Ascending aorta (tissue), 2 donors: ENCODE measurements around the gene ITSN1. TPM values are rescaled to one million over a fixed set of nuclear protein-coding genes. Genes with fewer than 3 reads are reported as not detected.
A peak's percentile ranks its signal among the peaks of the same experiment; 100 is the strongest.

Experiments used
- DNase-seq, 2 donors: peaks; one replicate each; pipeline ENCODE4 v3.0.0-alpha.2; 2019; ENCODE audit warnings: low spot score in 2 of 2
- H3K27ac ChIP-seq, 2 donors: fragments of 200-600 bp; sonication (generic); one replicate each; pipeline ENCODE4 v1.5.1; 2016 to 2017; ENCODE audit warnings: mild to moderate bottlenecking in 1 of 2
- H3K27me3 ChIP-seq: fragments of 200-600 bp; sonication (generic); one replicate; pipeline ENCODE4 v1.5.1; 2017
- H3K36me3 ChIP-seq, 2 donors: fragments of 200-600 bp; sonication (generic); one replicate each; pipeline ENCODE4 v1.5.1; 2016
- H3K4me1 ChIP-seq, 2 donors: fragments of 200-600 bp; sonication (generic); one replicate each; pipeline ENCODE4 v1.5.1; 2016 to 2017; ENCODE audit warnings: mild to moderate bottlenecking in 1 of 2
- H3K4me3 ChIP-seq, 2 donors: fragments of 200-600 bp; sonication (generic); one replicate each; pipeline ENCODE4 v1.5.1; 2016 to 2017; ENCODE audit warnings: mild to moderate bottlenecking in 1 of 2
- H3K9me3 ChIP-seq, 2 donors: fragments of 200-600 bp; sonication (generic); one replicate each; pipeline ENCODE4 v1.5.1; 2016
- intact Hi-C: fragments of 100-400 bp; cut with DNase I; formaldehyde crosslinking; loops from one replicate; pipeline ENCODE4 v1.15.1; 2023
- total RNA-seq: library from RNA; depleted of rRNA; stranded (reverse); fragments of >200 nt; gene quantifications from one replicate; pipeline ENCODE4 v1.1.0, GENCODE V29; 2016
- TF ChIP-seq, protein P1 (sequence below), 3 experiments: fragments of 200-600 bp in 2 of 3; fragments of 450-650 bp in 1 of 3; sonication (generic) in 2 of 3; IDR thresholded peaks; one replicate each; pipeline ENCODE4 v1.5.1; 2016 to 2019; ENCODE audit warnings: antibody characterized with exemption in 3 of 3, mild to moderate bottlenecking in 1 of 3, moderate library complexity in 1 of 3

ITSN1 gene
- total RNA-seq, 1 donor from 2014 or later = 95.0 TPM

DNA sequence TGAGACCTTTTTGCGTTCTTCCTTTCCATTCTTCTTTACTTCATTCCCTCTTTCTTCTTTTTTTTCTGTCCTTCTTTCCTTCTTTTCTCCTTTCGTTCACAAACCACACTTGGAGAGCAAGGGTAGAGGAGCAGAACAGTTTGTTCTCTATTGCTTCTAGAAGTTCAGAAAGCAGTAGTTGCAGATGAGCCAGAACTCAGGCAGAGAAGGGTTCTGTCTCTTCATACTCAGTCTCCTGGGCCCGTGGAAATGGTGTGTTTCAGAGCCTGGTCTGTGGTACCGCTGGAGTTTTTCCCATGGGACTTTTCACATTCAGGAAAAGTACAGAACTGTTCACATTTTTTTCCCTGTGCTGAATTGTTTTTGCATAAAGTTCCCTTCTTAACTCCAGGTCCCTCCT is 186.3 kb downstream of the ITSN1 start:
- Histone ChIP-seq H3K4me1 (peaks cover 14 to 38% of the 10 kb centered on the region in 2 donors), H3K36me3 (peaks cover 0 to 10% of the 10 kb centered on the region in 2 donors), H3K4me3 (peak overlapping the region in 1 of 2 donors; percentile 14), H3K27me3 (no peaks in the 10 kb centered on the region), H3K27ac (peak overlapping the region; percentile 72 to 84), H3K9me3 (no peaks in the 10 kb centered on the region)
- TF ChIP-seq, protein P1, sequence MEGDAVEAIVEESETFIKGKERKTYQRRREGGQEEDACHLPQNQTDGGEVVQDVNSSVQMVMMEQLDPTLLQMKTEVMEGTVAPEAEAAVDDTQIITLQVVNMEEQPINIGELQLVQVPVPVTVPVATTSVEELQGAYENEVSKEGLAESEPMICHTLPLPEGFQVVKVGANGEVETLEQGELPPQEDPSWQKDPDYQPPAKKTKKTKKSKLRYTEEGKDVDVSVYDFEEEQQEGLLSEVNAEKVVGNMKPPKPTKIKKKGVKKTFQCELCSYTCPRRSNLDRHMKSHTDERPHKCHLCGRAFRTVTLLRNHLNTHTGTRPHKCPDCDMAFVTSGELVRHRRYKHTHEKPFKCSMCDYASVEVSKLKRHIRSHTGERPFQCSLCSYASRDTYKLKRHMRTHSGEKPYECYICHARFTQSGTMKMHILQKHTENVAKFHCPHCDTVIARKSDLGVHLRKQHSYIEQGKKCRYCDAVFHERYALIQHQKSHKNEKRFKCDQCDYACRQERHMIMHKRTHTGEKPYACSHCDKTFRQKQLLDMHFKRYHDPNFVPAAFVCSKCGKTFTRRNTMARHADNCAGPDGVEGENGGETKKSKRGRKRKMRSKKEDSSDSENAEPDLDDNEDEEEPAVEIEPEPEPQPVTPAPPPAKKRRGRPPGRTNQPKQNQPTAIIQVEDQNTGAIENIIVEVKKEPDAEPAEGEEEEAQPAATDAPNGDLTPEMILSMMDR (IDR thresholded peaks at IDR 0.05) = no peak
- DNase-seq = no peak
- intact Hi-C loops = loop anchor here (5.0 kb wide), 1 partner anchor 69 kb away; no protein-coding TSS in a partner anchor

- TF ChIP-seq, protein P1 (IDR thresholded peaks at IDR 0.05) = no peak
- H3K27me3 ChIP-seq = no peaks in the 10 kb centered on the region
- H3K4me1 ChIP-seq = peaks cover 11 to 34% of the 10 kb centered on the region in 2 donors
- intact Hi-C loops = loop anchor here (5.0 kb wide), 1 partner anchor 67 kb away; no protein-coding TSS in a partner anchor
- peak overlapping the region in 1 of 2 donors; percentile 84 for H3K27ac ChIP-seq
- H3K9me3 ChIP-seq = no peaks in the 10 kb centered on the region
- no peak for DNase-seq
- no peak overlapping the region for H3K4me3 ChIP-seq
- H3K36me3 ChIP-seq = peaks cover 0 to 10% of the 10 kb centered on the region in 2 donors
Observed at GRCh38 chr21:33829844-33830243, 187.5 kb downstream of the ITSN1 start.

GRCh38 chr21:33831962-33832659 is 189.8 kb downstream of the ITSN1 start:
- Histone ChIP-seq H3K27me3 (no peaks in the 10 kb centered on the region), H3K36me3 (peaks cover 4 to 21% of the 10 kb centered on the region in 2 donors), H3K27ac (no peak overlapping the region)

DNA sequence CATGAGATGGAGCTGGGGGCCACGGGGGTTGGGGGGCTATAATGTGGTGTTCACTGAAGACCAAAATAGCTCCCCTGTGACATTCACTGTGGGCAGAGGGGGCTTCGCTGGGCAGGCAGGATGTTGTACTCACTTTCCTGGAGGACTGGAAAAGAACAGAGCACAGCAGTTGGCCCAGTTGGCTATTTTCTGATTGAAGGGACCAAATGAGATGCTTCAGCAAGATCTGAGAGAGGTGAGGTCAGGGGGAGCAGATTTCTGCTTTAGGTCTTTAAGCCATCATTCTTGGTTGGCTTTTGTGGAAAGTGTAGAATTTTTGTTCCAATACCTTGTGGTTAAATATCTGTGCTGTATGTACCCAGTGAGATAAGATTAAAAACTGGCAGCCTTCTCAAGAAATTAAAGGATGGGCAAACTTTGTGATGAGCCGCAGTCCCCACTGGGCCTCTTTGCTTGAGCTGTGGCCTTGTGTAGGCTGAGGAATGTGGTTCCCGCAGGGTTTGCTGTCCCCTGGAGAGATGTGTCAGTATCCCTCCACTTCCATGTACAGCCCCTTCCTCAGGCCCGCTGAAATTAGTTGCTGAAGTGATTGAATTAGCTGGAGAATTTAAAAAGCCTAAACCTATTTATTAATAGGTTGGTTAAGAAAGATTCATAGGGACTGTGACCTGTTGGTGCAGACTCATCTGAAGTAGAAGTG is 192.7 kb downstream of the ITSN1 start:
- TF ChIP-seq, protein P1 (IDR thresholded peaks at IDR 0.05) = no peak
- intact Hi-C loops = no loop called here
- no peak overlapping the region for H3K27ac ChIP-seq

More at GRCh38 chr21:33831962-33832659, 189.8 kb downstream of the ITSN1 start:
- H3K4me3 ChIP-seq = no peak overlapping the region
- H3K4me1 ChIP-seq = peaks cover 2 to 22% of the 10 kb centered on the region in 2 donors
- intact Hi-C loops = no loop called here
- DNase-seq = no peak
- no peaks in the 10 kb centered on the region for H3K9me3 ChIP-seq
- TF ChIP-seq, protein P1 (IDR thresholded peaks at IDR 0.05) = no peak

DNA sequence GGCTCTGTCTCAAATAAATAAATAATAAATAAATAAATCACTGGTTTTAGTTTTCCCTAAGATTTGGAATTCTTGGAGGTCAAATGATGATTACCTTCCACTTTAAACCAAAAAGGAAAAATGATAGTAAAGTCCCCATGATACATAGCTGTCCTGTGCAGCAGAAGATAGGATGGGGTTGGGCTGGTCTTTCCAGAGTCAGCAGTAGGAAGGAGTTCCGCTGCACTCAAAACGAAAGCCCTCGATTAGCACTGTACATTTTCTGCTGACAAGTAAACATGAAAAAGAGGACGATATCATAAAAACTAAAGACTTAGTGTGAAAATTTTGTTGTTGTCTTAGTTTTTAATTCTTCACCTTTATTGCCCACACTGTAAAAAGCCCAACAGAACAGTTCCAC is 193.6 kb downstream of the ITSN1 start:
- Histone ChIP-seq H3K9me3 (no peaks in the 10 kb centered on the region), H3K27ac (no peak overlapping the region), H3K4me1 (peaks cover 0 to 2% of the 10 kb centered on the region in 2 donors), H3K27me3 (no peaks in the 10 kb centered on the region), H3K36me3 (peaks cover 4 to 36% of the 10 kb centered on the region in 2 donors), H3K4me3 (no peak overlapping the region)
- intact Hi-C loops = no loop called here
- TF ChIP-seq, protein P1 (IDR thresholded peaks at IDR 0.05) = no peak
- no peak for DNase-seq

More for the DNA sequence above, 192.7 kb downstream of the ITSN1 start:
- no peaks in the 10 kb centered on the region for H3K4me1 ChIP-seq
- no peaks in the 10 kb centered on the region for H3K9me3 ChIP-seq
- peaks cover 4 to 37% of the 10 kb centered on the region in 2 donors for H3K36me3 ChIP-seq
- no peaks in the 10 kb centered on the region for H3K27me3 ChIP-seq
- H3K4me3 ChIP-seq = no peak overlapping the region
- DNase-seq = no peak
